ENCODE data around the gene TMEM223. TPM values are rescaled to one million over a fixed set of nuclear protein-coding genes. Genes with fewer than 3 reads are reported as not detected.

TMEM223 gene
- total RNA-seq, 1 experiment from 2014 or later: 22.2 TPM

GRCh38 chr11:62787005-62787759 lies 4.6 kb downstream of the TMEM223 start, which contains the start of gene TMEM179B:
Gene TMEM179B (plus strand): TSS chr11:62787402. CDS start chr11:62787432, 30 bp downstream.
- H4K5ac ChIP-seq (ENCODE audit: insufficient read length, low read depth, low read length): no peak within 1 kb of the TSS
- H3K4me3 Mint-ChIP-seq: peak within 1 kb of the TSS; percentile 89 to 94
- peak within 1 kb of the TSS; percentile 91 for H3K9ac ChIP-seq (ENCODE audit: extremely low read depth, insufficient read length, low read length)
- H3K27me3 ChIP-seq (ENCODE audit: insufficient read depth, low read length): no peaks in the 10 kb centered on the region
- no peak within 1 kb of the TSS for H2BK5ac ChIP-seq (ENCODE audit: insufficient read length, low read length)
- H2AK5ac ChIP-seq (ENCODE audit: insufficient read length, low read length): no peak within 1 kb of the TSS
- H2BK120ac ChIP-seq (ENCODE audit: low read depth, low read length, poor library complexity, severe bottlenecking): no peak within 1 kb of the TSS
- H4K20me1 ChIP-seq (ENCODE audit: control insufficient read depth, insufficient read depth, insufficient read length): no peaks in the 10 kb centered on the region
- no peaks in the 10 kb centered on the region; the same call in 1 of the 2 replicates for H3K79me2 ChIP-seq (ENCODE audit: insufficient read depth, low read length)
- H3K14ac ChIP-seq (ENCODE audit: insufficient read depth, low read length): peak within 1 kb of the TSS; percentile 10
- peak within 1 kb of the TSS; percentile 7 for H3K18ac ChIP-seq (ENCODE audit: insufficient read length, low read depth, low read length)
- peak within 1 kb of the TSS; percentile 94 to 98 (median 96) for H3K27ac Mint-ChIP-seq
- peak; percentile 49 for TF ChIP-seq CTCF (conservative IDR thresholded peaks at IDR 0.05)
- H4K91ac ChIP-seq (ENCODE audit: insufficient read length, low read depth, low read length): no peak within 1 kb of the TSS
- H3K27ac ChIP-seq (ENCODE audit: insufficient read length, low read depth, low read length): peak within 1 kb of the TSS; percentile 23
- peaks cover 4% of the 10 kb centered on the region for H3K23me2 ChIP-seq (ENCODE audit: insufficient read length, low read depth, low read length, poor library complexity, severe bottlenecking)
- no peak within 1 kb of the TSS for H3K4ac ChIP-seq (ENCODE audit: low read depth, low read length)
- no CpG with 5 or more reads among the region's 88 CpGs for WGBS (ENCODE audit: extremely low coverage, insufficient read length, low lambda C conversion rate)
- H3K9me3 ChIP-seq (ENCODE audit: control insufficient read depth, low read depth, low read length): no peaks in the 10 kb centered on the region
- peak within 1 kb of the TSS; percentile 64 for H3K4me2 ChIP-seq (ENCODE audit: insufficient read depth, insufficient read length, low read length)
- peak; percentile 98 for DNase-seq
- no peak within 1 kb of the TSS for H3K23ac ChIP-seq (ENCODE audit: insufficient read length, low read depth, low read length)
- H2AFZ ChIP-seq (ENCODE audit: low read length): no peak within 1 kb of the TSS
- H2BK15ac ChIP-seq (ENCODE audit: low read depth, low read length): no peak within 1 kb of the TSS
- peaks cover 24 to 68% (median 49%) of the 10 kb centered on the region in 3 experiments for H3K36me3 Mint-ChIP-seq (ENCODE audit: insufficient read depth in 1 of 3, low read depth in 3 of 3)
- H3K4me1 ChIP-seq (ENCODE audit: insufficient read depth, low read length): no peaks in the 10 kb centered on the region
- H4K8ac ChIP-seq (replicated peaks; ENCODE audit: insufficient read length, low read depth, low read length): no peak within 1 kb of the TSS
- no peaks in the 10 kb centered on the region for H3K79me1 ChIP-seq (ENCODE audit: insufficient read depth, low read depth, low read length, poor library complexity, severe bottlenecking)
- H2BK12ac ChIP-seq (ENCODE audit: insufficient read length, low read depth, low read length): no peak within 1 kb of the TSS
- no peak within 1 kb of the TSS for H2BK20ac ChIP-seq (ENCODE audit: low read depth, low read length, poor library complexity, severe bottlenecking)
- no peak within 1 kb of the TSS for H3T11ph ChIP-seq (ENCODE audit: low read length)
- H3K9me3 Mint-ChIP-seq: no peaks in the 10 kb centered on the region; a peak in 1 of 5 replicates
- no peak within 1 kb of the TSS for H3K56ac ChIP-seq (ENCODE audit: insufficient read length, low read depth, low read length)
- H3K27me3 Mint-ChIP-seq (ENCODE audit: low read depth): no peaks in the 10 kb centered on the region; the same call in 1 of the 2 replicates
- H3K4me1 Mint-ChIP-seq: peaks cover 24 to 32% of the 10 kb centered on the region in 2 experiments

All from H9 (cell line).